HG02588 (cell line): ENCODE data around the gene FUT1.
"Not testable (repeated sequence)": the region's sequence is repeated elsewhere in the genome, so short reads cannot be mapped to it uniquely, and the experiment has no call there.

Experiments used
- ATAC-seq: cut with Tn5 transposase; IDR thresholded peaks from one replicate; pipeline ENCODE4 v1.9.1; 2021; ENCODE audit warnings: mild to moderate bottlenecking, moderate library complexity; ENCODE audit not compliant: unreplicated experiment

The FUT1 gene

GRCh38 chr19:48768994-48769713 lies 16.7 kb upstream of the FUT1 start:
- ATAC-seq, result no peak

- ATAC-seq, result not testable (repeated sequence)
These were observed 15.8 kb upstream of the FUT1 start for GRCh38 chr19:48768171-48768753.

GRCh38 chr19:48765816-48766215 lies 13.4 kb upstream of the FUT1 start:
- not testable (repeated sequence) for ATAC-seq

GRCh38 chr19:48760504-48761205 lies 8.2 kb upstream of the FUT1 start:
- no peak for ATAC-seq

GRCh38 chr19:48757741-48758144 lies 5.3 kb upstream of the FUT1 start:
- no peak for ATAC-seq

- no peak for ATAC-seq
These were observed 4.7 kb upstream of the FUT1 start for GRCh38 chr19:48757089-48757675.

GRCh38 chr19:48756686-48757085 lies 4.2 kb upstream of the FUT1 start:
- no peak for ATAC-seq

- ATAC-seq, result no peak
These were observed 3.8 kb upstream of the FUT1 start for GRCh38 chr19:48756212-48756611.

- ATAC-seq, result no peak
These were observed 3.3 kb upstream of the FUT1 start for GRCh38 chr19:48755787-48756186.

GRCh38 chr19:48755084-48755641 lies 2.7 kb upstream of the FUT1 start, which contains the start of gene FGF21:
FGF21 (plus strand) TSS chr19:48755524; CDS start chr19:48756237, 713 bp downstream.
- ATAC-seq, result no peak

- ATAC-seq, result no peak
These were observed 471 bp downstream of the FUT1 start for GRCh38 chr19:48751845-48752495.

GRCh38 chr19:48750771-48751504 lies 1.5 kb downstream of the FUT1 start:
- ATAC-seq, result no peak

- no peak for ATAC-seq
These were observed 2.1 kb downstream of the FUT1 start for GRCh38 chr19:48750351-48750750.

- ATAC-seq, result no peak
These were observed 2.8 kb downstream of the FUT1 start for GRCh38 chr19:48749571-48750198.

GRCh38 chr19:48746738-48747575 lies 5.5 kb downstream of the FUT1 start, which contains the start of gene IZUMO1:
IZUMO1 (minus strand) TSS chr19:48746909; CDS start chr19:48745859, 1,050 bp downstream.
- ATAC-seq, result no peak

- ATAC-seq, result no peak
These were observed 6.3 kb downstream of the FUT1 start for GRCh38 chr19:48746110-48746509.

- ATAC-seq, result no peak
These were observed 7.0 kb downstream of the FUT1 start for GRCh38 chr19:48745208-48745995.

- no peak for ATAC-seq
These were observed 10.3 kb downstream of the FUT1 start for GRCh38 chr19:48742096-48742495.
